Mammary epithelial cell (primary cell): ENCODE data around the gene CALHM4.

ENCODE experiments used
- EZH2 ChIP-seq: IDR thresholded peaks from 2 replicates; pipeline ENCODE4 v1.6.1; 2012; ENCODE audit warnings: low read length, inconsistent platforms, borderline replicate concordance
- TF ChIP-seq, protein P1 (sequence below), 2 donors: IDR thresholded peaks in 1 of 2; conservative IDR thresholded peaks in 1 of 2; 2 replicates each; pipeline ENCODE4 v1.5.1; 2011 to 2012; ENCODE audit warnings: inconsistent platforms in 2 of 2, low read length in 2 of 2, mild to moderate bottlenecking in 2 of 2, control low read depth in 1 of 2, low read depth in 1 of 2; ENCODE audit not compliant: insufficient read depth in 1 of 2; ENCODE audit errors: extremely low read depth in 1 of 2

DNA sequence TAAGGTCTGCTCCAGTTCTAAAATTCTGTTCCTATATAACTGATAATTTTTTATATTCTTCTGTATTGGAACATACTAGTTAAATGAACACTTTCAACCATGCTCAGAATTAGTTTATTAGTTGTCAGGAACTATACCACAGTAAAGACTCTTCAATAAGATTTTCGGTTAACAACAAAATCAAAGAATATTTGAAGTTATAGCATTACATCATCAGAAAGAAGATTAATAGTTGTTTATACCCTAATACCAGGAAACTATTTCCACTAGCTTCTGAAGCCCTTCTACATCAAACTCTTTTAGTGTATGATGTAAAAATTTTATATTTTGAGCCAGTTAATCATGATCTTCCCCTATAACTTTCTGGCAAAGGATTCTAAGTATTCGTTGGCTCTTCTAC lies 6.6 kb downstream of the CALHM4 start:
- no peak for TF ChIP-seq EZH2
- TF ChIP-seq, protein P1, sequence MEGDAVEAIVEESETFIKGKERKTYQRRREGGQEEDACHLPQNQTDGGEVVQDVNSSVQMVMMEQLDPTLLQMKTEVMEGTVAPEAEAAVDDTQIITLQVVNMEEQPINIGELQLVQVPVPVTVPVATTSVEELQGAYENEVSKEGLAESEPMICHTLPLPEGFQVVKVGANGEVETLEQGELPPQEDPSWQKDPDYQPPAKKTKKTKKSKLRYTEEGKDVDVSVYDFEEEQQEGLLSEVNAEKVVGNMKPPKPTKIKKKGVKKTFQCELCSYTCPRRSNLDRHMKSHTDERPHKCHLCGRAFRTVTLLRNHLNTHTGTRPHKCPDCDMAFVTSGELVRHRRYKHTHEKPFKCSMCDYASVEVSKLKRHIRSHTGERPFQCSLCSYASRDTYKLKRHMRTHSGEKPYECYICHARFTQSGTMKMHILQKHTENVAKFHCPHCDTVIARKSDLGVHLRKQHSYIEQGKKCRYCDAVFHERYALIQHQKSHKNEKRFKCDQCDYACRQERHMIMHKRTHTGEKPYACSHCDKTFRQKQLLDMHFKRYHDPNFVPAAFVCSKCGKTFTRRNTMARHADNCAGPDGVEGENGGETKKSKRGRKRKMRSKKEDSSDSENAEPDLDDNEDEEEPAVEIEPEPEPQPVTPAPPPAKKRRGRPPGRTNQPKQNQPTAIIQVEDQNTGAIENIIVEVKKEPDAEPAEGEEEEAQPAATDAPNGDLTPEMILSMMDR (conservative IDR thresholded peaks at IDR 0.05 in 1 of 2, IDR thresholded peaks at IDR 0.05 in 1 of 2; ENCODE audit: extremely low read depth in 1 of 2, insufficient read depth in 1 of 2, low read depth in 1 of 2, low read length in 2 of 2): no peak
